ENCODE results near the gene PEX14.

The PEX14 gene

GRCh38 chr1:10530281-10530740 is 55.6 kb downstream of the PEX14 start:
- H3K4me3 ChIP-seq (ENCODE audit: low read depth, low read length) = peak overlapping the region; percentile 6
- DNase-seq (ENCODE audit: low read depth) = peak; percentile 40
- peak; percentile 87 for TF ChIP-seq CTCF (IDR thresholded peaks at IDR 0.05; ENCODE audit: low read depth, low read length, missing control alignments)
- in situ Hi-C loops (cut with HindIII; ENCODE audit: low sequenced_read_pairs) = loop anchor here (25.0 kb wide), 1 partner anchor 307 kb away; no protein-coding TSS in a partner anchor

GRCh38 chr1:10530756-10531495 is 56.2 kb downstream of the PEX14 start:
- H3K4me3 ChIP-seq (ENCODE audit: low read depth, low read length) = peak overlapping the region; percentile 6
- peak; percentile 70 for DNase-seq (ENCODE audit: low read depth)
- no peak for TF ChIP-seq CTCF (IDR thresholded peaks at IDR 0.05; ENCODE audit: low read depth, low read length, missing control alignments)
- in situ Hi-C loops (cut with HindIII; ENCODE audit: low sequenced_read_pairs) = loop anchor here (25.0 kb wide), 1 partner anchor 306 kb away; no protein-coding TSS in a partner anchor

- TF ChIP-seq CTCF (IDR thresholded peaks at IDR 0.05; ENCODE audit: low read depth, low read length, missing control alignments) = no peak
- no peak for DNase-seq (ENCODE audit: low read depth)
- no peak overlapping the region for H3K4me3 ChIP-seq (ENCODE audit: low read depth, low read length)
- in situ Hi-C loops (cut with HindIII; ENCODE audit: low sequenced_read_pairs) = loop anchor here (25.0 kb wide), 1 partner anchor 305 kb away; no protein-coding TSS in a partner anchor
Measured at GRCh38 chr1:10532362-10532761, 57.6 kb downstream of the PEX14 start.

- DNase-seq (ENCODE audit: low read depth) = no peak
- H3K4me3 ChIP-seq (ENCODE audit: low read depth, low read length) = no peak overlapping the region
- in situ Hi-C loops (cut with HindIII; ENCODE audit: low sequenced_read_pairs) = loop anchor here (25.0 kb wide), 1 partner anchor 303 kb away; no protein-coding TSS in a partner anchor
- TF ChIP-seq CTCF (IDR thresholded peaks at IDR 0.05; ENCODE audit: low read depth, low read length, missing control alignments) = no peak
Measured at GRCh38 chr1:10534519-10534918, 59.8 kb downstream of the PEX14 start.

GRCh38 chr1:10536133-10536770 is 61.5 kb downstream of the PEX14 start:
- DNase-seq (ENCODE audit: low read depth) = no peak
- TF ChIP-seq CTCF (IDR thresholded peaks at IDR 0.05; ENCODE audit: low read depth, low read length, missing control alignments) = no peak
- in situ Hi-C loops (cut with HindIII; ENCODE audit: low sequenced_read_pairs) = loop anchor here (5.0 to 25.0 kb wide), 2 partner anchors 66 to 301 kb away; no protein-coding TSS in a partner anchor
- H3K4me3 ChIP-seq (ENCODE audit: low read depth, low read length) = no peak overlapping the region

GRCh38 chr1:10537082-10537766 is 62.5 kb downstream of the PEX14 start:
- in situ Hi-C loops (cut with HindIII; ENCODE audit: low sequenced_read_pairs) = loop anchor here (5.0 to 25.0 kb wide), 2 partner anchors 65 to 300 kb away; no protein-coding TSS in a partner anchor
- TF ChIP-seq CTCF (IDR thresholded peaks at IDR 0.05; ENCODE audit: low read depth, low read length, missing control alignments) = no peak
- DNase-seq (ENCODE audit: low read depth) = no peak
- H3K4me3 ChIP-seq (ENCODE audit: low read depth, low read length) = no peak overlapping the region
